GM21528 (cell line): ENCODE data around the gene PGGT1B.

Experiments used
- ATAC-seq: cut with Tn5 transposase; IDR thresholded peaks from one replicate; pipeline ENCODE4 v1.9.1; 2021; ENCODE audit warnings: mild to moderate bottlenecking, moderate library complexity; ENCODE audit not compliant: unreplicated experiment, low FRiP score

PGGT1B gene

DNA sequence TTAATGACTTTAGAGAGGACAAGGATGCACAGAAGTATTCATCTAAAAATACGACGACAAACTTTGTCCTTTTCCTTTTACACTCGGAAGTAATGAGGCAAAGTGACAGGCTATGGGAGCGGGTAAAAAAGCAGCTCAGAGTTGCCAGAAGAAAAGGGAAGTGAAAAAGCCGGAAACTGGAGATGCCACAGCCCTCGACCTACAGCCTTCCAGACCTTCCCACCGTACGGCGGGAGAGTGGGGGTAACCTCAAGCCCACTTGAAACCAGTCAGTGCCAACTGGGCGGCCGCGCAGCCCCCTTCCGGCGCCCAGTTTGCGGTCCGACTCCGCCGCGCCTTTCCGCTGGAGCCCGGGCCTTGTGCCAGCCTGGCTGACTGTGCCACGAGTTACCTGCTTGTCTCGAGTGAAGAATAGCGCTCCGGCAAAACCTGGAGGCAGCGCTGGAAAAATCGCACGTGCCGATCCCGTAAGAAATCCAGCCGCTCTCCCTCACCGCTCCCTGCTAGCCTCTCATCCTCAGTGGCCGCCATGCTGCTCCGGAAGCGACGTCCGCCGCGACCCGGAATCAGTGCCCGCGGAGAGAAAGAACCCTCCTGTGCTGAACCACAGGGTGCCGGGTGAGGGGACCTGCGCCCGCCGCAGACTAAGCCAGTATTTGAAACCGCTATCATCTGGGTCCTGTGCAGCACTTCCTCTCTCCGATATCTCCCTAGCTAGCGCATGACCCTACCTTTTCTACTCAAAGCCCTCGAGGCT is at the start of gene PGGT1B:
PGGT1B (minus strand) TSS at position 557 of the 757 bp plus-strand sequence; CDS start at position 531, 26 bp downstream.
- ATAC-seq, result peak; percentile 95

DNA sequence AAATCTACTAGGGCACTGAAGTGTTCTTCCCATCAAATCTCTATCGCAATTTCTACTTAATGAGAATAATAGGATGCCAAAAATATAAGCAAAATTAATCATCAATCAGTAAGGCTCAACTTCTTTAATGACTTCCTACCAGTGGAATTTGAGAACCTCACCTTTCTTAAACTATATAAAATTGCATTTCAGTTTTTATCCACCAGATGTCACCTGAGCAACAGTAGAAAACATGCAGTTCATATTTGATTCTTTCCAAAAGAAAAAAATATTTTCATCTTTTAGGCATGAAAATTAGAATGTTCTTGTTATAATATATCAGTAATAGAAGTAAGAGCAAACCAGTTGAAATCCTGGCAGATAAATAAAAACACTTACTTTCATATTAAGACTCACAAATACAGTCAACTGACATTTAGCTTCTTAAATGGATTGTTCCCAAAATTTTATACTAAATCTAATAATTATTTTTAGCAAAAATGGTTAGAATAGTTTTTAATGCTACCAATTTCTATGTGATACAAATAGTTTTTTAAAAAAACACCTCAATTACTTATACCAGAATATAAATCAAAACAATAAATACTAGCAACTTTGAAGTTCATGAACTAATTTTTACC is 47.2 kb upstream of the PGGT1B start:
- no peak for ATAC-seq

DNA sequence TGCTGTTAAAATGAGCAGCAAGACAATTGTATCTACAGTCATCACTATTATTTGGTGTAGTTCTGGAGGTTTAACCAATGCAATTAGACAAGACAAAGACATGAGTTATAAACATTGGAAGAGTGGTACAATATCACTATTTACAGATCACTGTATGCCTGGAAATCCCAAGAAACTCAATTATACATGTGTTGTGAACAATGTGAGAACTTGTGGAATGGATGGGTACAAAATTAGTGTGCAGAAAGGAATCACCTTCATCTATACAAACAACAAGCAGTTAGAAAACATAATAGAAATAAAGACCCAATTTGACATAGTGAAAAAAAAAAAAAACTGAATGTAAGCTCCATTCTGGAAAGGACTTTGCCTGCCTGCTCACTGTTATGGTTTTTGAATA is 46.1 kb upstream of the PGGT1B start:
- no peak for ATAC-seq

DNA sequence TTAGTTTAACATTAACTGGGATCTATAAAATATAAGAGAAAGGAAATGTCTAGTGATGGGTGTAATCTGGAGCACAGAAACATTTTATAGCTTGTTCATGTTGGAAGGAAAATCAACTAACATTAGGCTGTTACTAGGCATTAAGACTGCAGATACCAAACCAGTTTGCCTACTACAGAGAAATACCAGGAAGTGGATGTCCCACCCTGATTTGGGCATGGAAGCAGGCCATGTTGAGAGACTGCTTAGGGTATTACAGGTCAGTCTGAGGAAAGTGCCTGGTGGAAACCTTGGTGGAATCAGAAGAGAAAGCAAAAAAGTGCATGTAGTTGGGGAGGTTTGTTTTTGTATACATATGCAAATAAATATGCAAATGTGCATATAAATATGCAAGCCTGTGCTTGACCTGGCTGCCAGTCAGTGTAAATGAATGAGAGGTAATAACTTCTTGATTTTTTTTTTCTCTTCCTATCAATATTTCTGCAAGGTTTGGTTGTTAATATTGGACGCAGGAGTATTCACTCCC is 43.4 kb upstream of the PGGT1B start:
- ATAC-seq, result no peak

DNA sequence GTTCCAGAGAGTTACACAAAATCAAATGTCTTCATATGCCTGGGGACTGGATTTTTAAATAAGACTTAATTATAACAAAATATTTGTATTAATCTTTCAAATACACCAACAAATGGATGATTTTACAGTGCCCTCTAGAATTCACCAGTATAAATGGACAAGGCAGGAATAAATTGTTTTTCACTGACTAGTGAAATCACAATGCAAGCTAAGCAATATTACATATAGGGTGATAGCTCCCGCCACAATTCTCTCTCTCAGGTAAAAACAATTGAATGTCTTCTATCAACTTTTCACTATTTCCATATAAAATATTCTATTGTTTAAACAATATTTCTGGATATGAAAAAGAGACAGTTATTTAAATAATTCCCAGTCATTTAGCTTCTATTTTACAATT is 41.8 kb upstream of the PGGT1B start:
- ATAC-seq, result no peak

DNA sequence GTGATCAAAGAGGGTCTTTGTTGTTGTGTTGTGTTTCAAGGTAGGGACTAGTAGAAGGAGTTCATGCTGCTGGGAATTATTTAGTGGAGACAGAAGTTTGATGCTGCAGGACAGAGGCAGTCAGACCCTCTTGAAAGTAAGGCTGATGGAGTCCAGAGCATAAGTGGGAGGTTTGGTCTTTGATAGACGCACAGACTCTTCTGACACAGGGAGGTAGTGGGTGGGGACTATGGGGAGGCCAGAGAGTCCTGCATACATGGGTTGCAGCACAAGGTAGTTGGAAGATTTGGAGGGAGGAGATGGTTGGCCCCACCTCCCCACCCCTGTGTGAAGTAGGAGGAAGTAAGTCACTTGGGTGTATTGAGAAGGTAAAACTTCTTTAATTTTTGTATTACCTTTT is 36.1 kb upstream of the PGGT1B start:
- no peak for ATAC-seq

DNA sequence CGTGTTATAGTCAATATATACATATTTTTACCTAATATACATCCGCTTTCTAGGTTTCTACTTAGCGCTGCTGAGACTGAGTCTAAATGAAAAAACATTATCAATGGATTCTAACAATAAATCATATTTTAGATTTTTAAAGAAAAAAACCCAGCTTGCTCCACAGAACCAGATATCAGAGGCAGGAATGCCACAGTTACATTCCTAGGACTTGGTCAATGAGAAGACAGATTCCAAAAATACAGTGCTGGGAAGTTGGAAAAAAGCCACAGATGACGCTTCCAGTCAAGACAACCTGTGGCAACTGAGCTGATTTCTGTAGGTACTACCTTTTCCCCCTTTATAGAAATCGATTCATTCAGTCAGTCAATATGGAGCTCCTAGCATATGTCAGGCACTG is 34.4 kb upstream of the PGGT1B start:
- ATAC-seq, result no peak

DNA sequence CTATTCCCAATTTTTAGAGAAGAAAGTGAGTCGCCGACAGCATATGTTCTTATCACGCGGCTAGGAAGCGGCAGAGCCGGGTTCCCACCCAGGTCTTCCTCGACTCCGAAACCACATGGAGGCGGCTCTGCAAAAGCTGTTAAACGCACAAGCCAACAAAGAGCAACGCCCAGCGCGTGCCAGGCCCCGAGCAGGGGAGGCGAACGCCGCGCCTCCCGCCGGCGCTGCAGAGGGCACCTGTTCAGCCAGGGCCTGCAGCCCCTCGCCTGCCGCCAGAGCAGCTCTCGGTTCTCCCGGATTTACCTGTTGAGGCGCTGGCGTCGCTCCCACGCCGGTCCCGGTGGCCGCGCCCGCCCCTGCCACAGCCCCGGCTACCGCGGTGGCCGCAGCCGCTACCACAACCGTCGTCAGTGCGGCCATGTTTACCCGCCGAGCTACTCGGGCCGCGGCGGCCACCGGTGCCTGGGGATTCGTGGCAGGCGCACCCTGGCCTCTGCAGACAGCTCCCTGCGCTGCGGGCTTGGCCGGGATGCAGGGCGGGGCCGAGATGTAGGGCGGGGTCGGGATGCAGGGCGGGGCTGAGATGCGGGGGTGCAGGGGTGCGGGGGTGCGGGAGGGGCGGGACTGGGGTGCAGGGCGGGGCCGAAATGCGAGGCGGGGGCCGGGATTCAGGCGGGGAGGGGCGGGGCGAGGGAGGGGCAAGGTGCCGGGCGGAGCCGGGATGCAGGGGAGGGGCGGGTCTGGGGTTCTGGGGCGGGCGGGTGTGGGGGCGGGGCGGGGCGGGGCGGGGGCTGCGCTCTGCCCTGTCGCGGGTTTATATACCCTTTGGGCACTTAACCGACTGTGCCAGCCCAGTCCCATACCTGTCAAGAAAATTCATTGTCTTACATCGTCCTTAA is 33.7 kb upstream of the PGGT1B start, which contains the start of gene CCDC112:
CCDC112 (minus strand) TSS at position 531 of the 899 bp plus-strand sequence; CDS start at position 420, 111 bp downstream.
- ATAC-seq, result peak; percentile 83

DNA sequence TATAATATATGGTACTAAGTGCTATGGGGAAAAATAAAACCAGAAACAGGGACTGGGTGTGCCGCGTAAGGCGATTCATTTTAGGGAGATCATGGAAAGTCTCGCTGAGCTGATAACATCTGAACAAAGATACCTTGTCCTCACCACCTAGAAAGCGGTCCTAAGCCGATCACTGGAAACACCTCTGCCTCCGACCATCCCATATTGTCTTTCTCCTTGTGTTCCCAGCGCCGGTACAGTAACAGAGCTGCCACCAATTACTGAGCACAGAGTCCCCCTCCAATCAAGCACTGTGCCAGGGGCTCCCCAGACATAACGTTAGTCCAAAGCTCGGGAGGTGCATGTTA is 33.1 kb upstream of the PGGT1B start:
- ATAC-seq, result no peak

DNA sequence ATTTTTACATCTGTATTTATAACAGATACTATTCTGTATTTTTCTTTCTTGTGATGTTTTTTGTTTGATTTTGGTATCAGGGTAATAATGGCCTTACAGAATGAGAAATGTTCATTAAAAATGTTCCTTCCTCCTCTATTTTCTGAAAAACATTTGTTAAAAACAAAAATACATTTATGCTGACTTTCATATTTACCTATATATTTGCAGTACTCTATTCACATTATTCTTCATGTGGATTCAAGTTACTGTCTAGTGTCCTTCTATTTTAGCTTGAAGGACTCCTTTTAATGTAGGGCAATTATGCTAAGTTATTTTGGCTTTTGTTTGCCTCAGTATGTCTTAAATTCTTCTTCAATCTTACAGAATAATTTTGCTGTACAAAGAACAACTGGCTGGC is 28.7 kb upstream of the PGGT1B start:
- no peak for ATAC-seq

DNA sequence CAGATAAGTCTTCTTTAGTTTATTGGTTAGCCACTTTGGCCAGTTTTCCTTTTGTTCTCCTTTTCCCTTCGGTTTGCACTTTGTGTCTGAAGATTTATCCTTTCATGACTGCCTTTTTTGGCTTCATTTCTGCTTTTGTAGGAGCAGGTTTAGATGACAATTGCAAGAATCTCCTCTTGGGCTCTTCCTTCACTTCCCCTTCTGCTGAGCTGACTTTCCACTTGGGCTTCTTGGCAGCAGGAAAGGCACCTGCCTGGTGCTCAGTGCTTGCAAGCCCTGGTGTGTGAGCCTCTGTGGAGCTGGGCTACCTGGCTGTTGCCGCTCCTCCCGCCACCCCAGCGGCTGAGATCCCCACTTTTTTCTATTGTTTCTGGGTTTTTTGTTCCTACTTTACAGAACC is 26.4 kb upstream of the PGGT1B start:
- no peak for ATAC-seq

DNA sequence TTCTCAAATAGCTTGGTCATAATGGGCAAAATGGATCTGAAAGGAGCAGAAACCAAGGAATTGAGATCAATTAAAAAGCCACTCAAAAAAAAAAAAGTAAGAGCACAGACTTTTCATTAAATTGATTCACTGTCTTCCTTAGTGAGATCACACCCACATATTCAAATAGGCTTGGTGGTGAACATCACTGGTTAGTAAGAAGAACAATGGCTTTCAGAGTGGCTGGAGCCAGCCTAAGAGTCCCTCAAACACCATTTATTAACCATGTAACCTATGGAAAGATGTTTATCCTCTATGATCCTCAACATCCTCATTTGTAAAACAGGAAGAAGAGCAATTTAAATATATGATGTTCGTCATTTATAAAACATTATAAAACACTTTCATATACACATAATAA is 21.3 kb upstream of the PGGT1B start:
- ATAC-seq, result no peak

DNA sequence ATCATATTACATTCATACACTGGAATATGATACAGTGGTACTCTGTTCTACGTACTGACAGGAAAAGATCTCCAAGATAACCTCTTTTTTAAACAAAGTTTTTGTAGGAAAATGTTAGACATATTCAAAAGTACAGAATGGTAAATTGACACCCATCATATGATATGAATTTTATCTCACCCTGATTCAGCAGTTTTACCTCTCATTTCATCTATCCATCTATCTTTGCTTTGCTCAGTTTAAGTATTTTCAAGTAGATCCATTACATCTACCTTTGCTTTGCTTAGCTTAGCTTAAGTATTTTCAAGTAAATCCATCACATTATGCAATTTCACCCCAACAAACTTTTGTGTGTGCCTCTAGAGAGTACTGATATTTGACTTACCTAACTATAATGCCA is 19.5 kb upstream of the PGGT1B start:
- ATAC-seq, result no peak

DNA sequence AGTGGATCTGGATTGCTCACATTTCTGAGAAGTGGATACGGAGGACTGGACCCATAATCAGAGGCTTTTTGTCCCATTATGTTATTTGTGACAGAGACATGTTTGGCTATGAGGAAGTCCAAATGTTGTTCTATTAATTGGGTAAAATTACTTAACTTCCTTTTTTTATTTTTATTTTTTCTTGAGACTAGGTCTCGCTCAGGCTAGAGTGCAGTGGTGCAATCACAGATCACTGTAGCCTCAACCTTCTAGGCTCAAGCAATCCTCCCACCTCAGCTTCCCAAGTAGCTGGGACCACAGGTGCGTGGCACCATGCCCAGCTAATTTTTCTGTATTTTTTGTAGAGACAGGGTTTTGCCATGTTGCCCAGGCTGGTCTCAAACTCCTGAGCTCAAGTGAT is 11.9 kb upstream of the PGGT1B start:
- ATAC-seq, result no peak

DNA sequence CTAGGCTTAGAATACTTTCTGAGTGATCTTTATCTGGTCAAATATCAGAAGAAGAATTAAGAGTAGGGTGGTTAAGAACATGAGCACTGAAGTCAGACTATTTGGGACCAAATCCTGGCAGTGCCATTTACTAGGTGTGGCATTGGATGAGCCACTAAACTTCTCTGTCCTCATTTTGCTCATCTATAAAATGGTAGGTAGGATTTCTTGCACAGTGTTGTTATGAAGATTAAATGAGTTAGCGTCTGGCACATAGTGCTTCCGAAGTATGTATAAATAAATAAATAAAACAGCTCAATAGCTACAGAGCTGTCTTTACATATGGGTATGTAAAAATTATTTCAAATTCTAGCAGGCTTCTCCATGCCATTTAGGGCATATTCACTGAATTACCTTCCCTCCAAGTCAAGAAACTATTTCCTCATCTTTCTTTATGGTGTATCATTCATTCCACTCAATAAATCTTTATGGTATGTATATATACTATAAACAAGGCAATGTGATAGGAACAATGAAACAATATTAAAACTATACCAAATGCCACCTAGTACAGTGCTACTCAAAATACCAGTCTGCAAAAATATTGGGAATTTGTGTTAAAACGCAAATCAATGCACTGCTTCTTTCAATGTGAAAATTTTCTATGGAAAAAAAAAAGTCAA is 9.8 kb upstream of the PGGT1B start:
- ATAC-seq, result no peak

DNA sequence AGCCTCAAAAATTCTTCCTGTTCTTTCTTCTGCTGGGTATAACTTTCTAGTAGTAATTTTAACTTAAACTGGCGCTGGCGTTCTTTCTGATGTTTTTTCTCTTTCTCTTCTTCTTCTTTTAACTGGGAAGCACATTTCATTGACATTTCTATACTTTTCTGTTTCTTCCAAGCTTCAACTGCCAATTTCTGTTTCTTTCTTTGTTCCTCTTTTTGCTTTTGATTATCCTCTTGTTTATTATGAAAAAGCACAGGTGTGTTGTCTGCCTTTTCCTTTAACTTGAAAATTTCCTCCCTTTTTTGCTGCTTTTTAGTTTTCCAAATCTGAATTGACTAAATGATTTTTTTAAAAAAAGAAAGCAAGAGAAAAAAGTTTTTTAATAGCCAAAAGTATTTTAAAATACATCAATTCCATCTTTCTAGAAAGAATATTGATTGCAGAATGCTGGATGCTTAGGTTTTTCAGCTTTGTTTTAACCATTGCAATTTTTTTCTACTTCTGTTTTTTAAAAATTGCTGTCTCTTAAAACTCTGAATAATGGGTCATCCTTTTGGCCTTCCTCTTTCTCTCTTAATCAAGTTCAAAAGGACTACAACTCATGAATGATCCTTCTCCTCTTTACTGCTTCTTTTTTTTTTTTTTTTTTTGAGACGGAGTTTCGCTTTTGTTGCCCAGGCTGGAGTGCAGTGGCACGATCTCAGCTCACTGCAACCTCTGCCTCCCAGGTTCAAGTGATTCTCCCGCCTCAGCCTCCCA is 8.8 kb upstream of the PGGT1B start:
- no peak for ATAC-seq

DNA sequence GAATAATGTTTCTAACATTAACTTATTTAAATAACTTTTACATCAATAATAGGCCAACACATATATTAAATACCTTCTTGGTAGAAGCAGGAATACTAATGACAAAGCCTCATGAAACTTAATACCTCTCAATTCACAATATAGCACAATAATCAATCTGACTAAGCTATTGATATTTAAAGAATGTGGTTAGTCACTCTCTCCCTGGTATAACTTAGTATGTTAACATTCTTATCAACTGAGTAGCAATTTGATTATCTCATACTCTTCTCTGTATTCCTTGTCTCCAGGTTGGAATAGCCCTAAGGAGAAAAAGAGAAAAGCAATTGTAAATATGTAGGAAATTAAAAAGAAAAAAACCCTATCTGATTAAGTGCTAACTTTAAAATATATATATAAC is 4.9 kb upstream of the PGGT1B start:
- ATAC-seq, result no peak

DNA sequence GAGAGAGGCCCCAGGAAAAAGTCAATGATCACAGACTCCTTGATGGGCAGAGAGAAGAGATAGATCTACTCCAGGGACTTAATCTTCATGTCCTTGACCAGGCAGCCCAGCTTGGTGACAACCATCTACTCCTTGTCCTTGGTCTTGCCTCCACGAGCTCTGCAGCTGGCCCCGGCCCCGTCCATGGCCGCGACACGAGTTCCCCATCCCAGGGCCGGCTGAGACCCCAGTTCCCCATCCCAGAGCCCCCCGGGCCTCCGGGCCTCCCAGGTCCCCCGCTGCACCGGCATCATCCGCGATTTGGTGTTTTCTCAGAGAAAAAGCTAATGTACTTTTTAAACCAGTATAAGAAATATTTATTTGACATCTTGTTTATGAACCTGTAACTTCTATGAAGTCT is 2.5 kb upstream of the PGGT1B start:
- no peak for ATAC-seq

DNA sequence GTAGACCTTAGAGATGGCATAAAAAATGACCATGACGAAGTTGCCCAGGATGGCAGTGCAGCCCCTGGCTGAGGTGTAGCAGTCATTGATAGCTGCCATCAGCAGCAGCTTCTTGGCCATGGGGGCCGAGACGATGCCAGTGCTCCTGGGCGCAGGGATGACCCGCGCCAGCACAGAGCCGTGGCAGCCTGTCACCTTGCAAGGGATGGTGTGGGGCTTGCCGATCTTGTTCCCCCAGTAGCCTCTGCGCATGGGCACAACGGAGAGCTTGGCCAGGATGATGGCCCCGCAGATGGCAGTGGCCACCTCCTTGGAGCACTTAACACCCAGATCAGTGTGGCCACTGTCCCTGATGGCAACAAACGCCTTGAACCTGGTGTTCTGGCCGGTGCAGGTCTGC is 2.1 kb upstream of the PGGT1B start:
- ATAC-seq, result no peak

DNA sequence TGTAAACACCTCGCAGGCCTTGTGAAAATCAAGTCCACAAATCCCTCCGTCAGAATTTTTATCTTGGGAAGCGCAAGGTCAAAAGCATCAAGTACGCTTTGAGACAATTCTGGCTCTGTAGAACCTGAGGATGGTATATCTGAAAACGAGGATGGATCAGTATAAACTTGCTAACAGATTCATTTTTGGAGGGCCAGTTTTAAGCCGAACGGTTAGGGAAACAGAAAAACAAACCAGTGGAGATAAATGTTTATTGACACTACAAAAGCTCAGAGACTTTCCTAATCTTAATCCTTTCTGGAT is 352 bp upstream of the PGGT1B start:
- no peak for ATAC-seq
